Measurements from ENCODE around the gene ANO3. TPM values are rescaled to one million over a fixed set of nuclear protein-coding genes. Genes with fewer than 3 reads are reported as not detected.
"Not testable (repeated sequence)": the region's sequence is repeated elsewhere in the genome, so short reads cannot be mapped to it uniquely, and the experiment has no call there.

Gene ANO3
- not detected for total RNA-seq
- long read RNA-seq: 0 reads

DNA sequence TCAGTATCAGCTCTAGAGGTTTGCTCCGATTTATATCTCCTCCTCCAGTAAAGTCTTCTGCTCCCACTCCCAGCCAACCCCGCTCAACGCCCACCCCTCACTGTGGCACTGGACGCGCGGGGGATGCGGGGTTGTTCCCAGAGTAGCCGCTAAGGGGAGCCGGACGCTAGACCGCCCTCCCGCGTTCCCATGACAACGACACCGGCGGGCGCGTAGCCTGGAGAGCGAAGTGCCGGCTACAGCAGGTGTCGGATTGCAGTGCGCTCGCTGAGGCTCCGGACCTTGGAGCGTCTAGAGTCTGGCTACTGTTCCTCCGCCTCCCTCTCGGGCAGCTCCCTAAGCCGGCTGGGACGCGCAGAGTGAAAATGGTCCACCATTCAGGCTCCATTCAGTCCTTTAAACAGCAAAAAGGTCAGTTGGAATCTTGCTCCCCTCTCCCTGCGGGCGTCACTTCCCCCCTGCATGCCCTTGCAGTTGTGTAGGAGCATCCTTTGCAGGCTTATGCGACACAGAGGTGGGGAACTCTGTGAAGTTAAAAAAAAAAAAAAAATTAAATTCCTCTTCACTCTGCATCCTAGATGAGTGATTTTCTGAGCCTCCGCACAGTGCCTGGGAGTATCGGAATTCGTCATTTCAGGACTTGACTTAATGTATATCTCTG is at the start of gene ANO3:
ANO3 (plus strand) TSS at position 220 of the 661 bp plus-strand sequence; CDS start at position 366, 146 bp downstream.
- DNase-seq (ENCODE audit: low spot score): no peak
- intact Hi-C loops (cut with DNase I): no loop called here

DNA sequence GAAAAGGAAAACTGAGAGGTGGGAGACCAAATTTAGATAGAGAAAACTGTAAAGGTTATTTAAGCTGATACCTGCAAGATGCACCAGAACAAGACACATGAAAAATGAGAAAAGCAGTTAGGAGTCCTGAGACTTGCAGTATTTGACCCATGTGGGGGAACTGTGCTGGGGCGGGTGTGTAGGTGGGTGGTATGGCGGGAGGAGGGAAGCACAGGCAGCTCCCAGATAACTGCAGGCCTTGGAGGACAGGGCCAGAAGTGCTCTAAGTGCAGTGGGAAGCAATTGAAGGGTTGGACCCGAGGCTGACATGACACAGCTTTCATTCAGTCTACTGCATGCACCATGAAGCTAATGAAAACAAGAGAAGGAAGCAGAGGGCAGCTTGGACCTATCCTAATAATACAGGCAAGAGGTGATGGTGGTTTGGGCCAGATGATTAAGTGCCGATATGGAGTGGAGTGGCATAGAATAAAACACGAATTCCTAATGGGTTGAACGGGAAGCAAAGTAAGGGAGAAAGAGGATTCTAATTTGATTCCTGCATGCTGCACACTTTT is 48.0 kb upstream of the ANO3 start:
- intact Hi-C loops (cut with DNase I): no loop called here

DNA sequence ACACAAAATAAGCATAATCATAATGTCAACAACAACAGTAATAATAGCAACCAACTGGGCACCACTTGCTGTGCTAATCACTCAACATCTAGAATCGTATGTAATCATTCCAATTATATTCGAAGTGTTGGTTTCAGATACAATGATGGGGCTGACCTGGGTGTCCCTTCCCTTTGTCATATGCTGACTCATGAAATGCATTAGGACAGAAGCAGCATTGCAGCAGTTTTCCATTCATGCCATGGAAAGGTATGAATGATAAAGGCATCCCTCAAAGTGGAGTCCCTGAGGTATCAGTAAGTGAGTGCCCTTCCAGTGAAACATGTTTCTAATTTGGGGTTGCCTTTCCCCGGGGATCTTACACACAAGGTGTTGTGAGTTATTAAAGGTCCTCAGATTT is 46.3 kb upstream of the ANO3 start:
- intact Hi-C loops (cut with DNase I): no loop called here
- no peak for DNase-seq (ENCODE audit: low spot score)

More for the DNA sequence above, 48.0 kb upstream of the ANO3 start:
- DNase-seq (ENCODE audit: low spot score): no peak

DNA sequence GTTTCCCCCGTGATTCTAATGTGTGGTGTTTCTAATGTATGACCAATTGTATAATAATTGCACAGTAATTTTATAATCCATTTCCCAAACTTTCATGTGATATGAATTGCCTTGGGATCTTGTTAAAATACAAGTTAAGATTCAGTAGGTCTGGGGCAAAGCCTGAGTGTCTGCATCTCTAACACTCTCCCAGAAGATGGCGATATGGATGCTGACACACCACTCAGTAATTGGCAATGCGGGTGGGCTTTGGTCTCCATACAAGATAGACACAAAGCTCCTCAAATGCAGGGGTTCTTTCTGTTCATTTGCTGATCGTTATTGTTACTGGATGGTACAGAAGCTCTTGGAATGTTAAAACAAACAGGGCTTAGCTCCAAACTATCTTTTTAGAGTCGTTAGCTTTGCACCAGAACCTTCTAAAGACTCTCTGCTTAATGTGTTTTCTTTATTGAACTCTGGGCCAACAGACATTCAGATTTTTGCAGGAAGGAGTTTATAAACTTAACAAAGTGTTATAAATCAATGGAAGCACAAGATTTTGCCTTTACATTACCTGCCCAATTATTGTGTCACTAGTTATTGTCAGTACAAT is 45.4 kb upstream of the ANO3 start:
- intact Hi-C loops (cut with DNase I): no loop called here

DNA sequence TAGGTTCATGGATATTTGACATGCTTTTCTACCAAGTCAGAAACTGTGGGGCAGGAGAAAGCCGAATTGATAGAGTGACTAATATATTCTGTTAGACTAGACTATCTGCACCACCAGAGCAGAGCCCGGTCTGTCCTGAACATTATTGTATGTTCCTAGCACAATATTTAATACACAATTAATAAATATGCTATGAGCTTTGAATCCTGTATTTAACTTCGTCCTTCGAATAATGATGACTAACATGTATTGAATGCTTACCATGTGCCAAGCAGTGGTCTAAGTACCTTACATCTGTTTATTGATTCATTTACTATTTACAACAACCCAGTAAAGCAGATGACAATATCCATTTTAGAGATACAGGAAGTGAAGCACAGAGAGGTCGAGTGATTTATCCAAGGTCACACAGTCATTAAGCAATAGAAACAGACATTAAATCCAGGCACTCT is 44.8 kb upstream of the ANO3 start:
- no peak for DNase-seq (ENCODE audit: low spot score)
- intact Hi-C loops (cut with DNase I): no loop called here

More for the DNA sequence above, 45.4 kb upstream of the ANO3 start:
- no peak for DNase-seq (ENCODE audit: low spot score)

DNA sequence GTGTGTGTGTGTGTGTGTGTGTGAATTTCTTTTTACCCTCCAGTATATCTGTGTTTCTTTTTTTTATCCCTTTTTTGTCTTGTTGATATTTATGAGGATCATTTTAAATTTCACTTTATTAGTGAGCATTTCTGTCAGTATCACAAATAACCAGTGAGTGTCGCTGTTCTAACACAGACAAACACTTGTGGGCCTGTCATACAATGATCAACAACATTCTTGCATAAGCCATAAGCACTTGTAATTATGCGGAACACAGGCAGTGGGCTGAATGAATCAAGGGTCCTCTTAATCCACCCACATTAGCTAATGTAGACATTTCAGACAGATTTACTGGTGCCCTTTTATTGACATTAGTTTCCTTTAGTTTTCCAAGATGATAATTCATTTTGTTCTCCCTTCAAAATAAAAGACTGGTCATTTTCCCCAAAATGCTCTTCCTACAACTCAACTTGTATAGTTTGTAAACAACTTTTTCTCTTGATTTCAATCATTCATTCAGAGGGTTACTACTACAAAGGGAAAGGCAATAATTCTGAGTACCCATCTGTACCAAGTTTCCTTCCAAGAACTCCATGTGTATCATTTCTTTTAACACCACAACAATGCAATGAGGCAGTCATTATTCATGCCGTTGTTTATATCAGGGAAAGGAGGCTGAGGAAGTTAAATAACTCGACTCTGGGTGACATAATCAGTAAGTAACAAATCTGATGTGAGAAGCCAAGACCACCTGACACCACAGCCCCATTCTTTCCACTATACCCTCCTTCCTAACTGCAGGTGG is 34.5 kb upstream of the ANO3 start:
- DNase-seq (ENCODE audit: low spot score): no peak
- intact Hi-C loops (cut with DNase I): loop anchor here (5.0 kb wide), 2 partner anchors 355 to 860 kb away; no protein-coding TSS in a partner anchor

DNA sequence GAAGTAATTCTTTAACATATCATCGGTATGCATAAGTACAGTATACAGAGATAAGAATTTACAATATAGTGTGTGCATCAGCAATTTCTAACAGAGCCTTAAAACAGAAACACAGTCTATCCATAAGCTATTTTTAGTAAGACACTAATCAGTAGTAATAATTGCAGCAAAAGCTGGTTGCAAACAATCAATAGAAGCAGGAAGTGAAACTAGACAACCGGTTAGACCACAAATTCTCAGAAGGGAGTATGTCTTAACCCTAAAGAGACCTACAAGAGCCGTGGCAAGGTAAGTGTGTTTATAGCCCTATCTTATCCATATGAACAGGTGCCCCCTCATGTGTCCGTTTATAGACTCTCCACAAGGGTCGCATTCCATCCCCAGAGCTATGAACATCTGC is 15.6 kb upstream of the ANO3 start:
- intact Hi-C loops (cut with DNase I); DNase-seq (ENCODE audit: low spot score): not testable (repeated sequence)

DNA sequence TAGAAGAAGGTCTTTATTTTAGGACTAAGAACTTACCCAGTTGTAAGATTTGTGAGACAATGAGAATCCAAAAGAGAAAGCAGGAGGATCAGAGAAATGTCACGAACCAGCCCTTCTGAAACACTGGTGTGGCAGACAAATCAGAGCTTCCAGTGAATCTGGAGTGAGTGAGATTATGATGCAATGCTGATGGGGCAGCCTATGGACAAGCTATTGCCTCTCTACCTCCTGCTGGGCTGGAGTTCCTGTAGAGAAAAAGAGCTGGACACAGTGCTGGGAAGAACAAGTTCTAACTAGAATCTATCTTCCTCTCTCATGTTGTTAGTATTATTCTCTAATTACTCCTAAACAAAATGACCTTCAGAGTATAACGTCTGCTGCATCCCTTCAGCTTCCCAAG is 12.0 kb upstream of the ANO3 start:
- DNase-seq (ENCODE audit: low spot score): no peak
- intact Hi-C loops (cut with DNase I): no loop called here

DNA sequence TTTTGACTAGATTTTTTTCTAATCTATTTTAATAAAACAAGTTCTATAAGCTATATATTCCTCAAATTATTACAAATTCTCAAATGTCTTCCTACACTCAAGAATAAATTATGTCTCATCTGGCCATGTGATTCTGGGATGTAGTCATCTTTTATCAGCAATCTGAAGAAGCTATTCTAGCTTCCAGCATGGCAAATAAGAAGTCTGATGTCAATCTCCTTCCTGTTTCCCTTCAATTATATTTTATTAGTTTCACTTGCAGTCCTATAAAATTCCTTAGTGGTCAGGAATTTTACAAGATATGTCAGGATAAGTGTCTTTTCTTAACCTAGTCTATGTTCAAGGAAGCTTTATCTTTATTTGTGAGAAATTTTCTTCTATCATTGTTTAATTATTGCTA is 10.4 kb upstream of the ANO3 start:
- DNase-seq (ENCODE audit: low spot score): no peak
- intact Hi-C loops (cut with DNase I): no loop called here

DNA sequence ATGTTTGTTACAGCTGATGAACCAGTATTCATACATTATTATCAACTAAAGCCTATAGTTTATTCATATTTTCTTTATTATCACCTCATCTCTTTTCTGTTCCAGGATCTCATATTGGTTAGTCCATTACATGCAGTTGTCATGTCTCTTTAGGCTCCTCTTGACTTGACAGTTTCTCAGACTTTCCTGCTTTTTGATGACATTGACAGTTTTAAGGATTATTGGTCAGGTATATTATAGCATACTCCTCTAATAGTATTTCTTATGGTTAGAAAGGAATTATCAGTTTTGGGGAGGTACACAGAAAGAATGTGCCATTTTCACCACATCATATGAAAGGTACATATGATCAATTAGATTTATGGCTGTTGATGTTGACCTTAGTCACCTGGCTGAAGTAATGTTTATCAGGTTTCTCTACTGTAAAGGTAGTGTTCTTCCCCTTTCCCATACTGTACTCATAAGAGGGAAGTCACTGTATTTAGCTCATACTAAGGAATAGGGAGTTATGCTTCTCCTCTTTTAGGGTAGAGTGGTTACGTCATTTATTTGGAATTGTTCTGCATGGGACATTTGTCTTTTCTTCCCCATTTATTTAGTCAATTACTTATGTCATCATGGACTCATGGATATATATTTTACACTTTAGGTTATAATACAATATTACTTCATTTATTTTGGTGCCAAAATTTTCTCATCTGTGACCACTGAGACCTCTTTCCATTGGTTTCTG is 9.4 kb upstream of the ANO3 start:
- intact Hi-C loops (cut with DNase I): no loop called here
- no peak for DNase-seq (ENCODE audit: low spot score)

DNA sequence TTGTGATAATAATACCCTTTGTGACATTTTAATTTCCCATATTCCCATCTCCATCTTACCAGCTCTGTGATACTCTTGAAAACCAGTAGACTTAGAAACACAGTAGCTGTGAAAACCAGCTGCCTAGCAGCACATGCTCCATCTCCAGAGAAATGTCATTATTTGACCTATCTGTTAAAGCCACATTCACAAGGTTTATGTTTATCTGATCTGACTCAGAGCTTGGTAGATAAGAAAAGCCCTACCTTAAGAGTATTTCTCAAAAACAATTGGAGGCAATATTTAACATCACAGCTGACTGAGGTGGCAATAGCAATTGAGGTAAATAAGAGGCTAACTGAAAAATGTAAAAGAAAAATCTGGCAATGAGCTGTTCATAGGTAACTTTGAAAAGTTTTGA is 8.1 kb upstream of the ANO3 start:
- intact Hi-C loops (cut with DNase I): no loop called here
- no peak for DNase-seq (ENCODE audit: low spot score)

DNA sequence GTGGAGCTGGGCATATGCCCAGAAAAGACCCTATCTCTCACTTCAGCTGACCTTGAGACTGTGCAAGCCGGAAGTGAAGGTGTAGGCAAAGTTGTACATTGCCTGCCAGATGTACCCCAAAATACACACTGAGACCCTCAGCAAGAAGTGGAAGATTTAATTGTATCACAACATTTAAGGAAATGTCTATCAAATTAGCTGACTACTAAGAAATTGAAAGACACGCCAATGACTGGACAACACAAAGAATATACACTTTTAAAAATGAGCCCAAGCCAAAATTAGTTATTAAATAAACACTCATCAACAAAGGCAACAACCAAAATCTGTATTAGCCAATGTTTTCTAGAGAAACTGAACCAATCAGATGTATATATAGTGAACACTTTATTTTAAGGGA is 7.7 kb upstream of the ANO3 start:
- DNase-seq (ENCODE audit: low spot score): no peak
- intact Hi-C loops (cut with DNase I): no loop called here

DNA sequence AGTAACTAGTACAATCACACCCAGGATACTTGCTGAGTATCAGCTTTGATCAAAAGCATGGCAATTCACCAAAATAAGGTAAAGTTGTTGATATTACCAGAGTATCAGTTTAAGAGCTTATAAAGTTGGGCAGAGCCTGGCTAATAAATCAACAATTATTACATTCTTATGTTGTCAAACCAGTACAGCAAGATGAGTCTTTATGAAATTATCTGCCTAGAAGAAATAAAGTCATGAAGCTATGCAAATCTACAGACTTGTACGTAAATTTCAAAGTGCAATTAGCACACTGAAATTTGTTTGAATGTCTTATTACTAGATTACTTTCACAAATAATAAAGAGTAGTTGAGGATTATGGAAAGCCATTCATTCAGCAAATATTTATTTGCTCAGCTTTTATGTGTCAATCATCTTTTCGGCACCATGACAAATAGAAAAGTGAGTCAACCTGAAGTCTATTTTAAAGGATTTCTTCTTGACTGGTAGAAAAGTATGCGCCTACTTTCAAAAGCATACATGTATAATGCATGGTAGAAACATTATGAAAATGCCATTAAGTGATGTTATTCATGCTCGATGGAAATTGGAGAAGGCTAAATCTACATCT is 5.0 kb upstream of the ANO3 start:
- intact Hi-C loops (cut with DNase I): no loop called here
- no peak for DNase-seq (ENCODE audit: low spot score)

DNA sequence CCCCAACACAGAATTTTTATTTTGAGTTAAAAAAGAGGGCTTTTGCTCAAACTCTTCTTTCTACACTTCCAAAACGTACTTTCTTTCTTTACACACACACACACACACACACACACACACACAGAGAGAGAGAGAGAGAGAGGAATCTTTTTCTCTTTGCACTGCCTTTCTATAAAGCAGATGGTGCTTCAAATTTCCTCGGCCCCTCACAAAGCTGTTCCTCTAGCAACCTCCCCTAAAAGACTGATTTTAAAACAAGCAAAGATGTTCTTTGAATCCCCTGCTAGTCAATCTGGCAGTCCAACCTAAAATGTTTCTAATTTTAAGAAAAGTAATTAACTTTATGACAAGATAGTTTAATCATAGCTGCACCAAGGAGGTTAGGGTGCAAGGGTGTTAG is 2.7 kb upstream of the ANO3 start:
- no peak for DNase-seq (ENCODE audit: low spot score)
- intact Hi-C loops (cut with DNase I): no loop called here

DNA sequence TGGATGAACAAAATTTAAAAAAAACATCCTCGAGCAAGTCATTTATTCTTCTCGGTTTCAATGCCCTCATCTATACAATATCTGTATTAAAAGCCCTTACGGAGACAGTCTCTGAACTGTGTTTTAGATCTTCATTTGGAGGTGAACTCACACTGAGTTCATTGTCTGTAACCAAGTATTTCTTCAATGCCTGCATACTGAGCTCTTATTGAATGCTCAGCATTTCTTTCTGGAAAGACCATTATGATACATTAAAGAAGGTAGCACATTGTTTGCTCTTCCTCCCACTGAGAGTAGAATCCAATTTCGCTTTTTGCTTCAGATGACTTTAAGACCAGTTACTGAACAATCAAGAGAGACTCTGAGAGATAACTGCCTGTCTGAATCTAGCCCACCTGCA is 1.7 kb upstream of the ANO3 start:
- DNase-seq (ENCODE audit: low spot score): no peak
- intact Hi-C loops (cut with DNase I): no loop called here

DNA sequence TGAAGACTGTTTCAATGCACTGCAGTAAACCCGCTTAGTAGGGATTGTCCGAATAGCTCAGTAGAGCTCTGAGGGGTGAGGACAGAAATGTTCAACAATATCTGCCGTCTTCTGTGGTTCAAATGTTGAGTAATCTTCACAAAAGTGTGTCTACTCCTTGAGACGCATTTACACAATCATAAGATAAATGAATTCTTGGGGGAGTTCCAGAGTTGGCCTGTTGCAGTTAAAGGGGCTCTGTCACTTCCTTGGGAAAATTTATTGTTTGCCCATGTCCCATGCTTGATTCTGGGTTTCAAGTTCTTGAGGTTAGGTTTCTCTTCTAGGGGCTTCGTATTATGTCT is 614 bp downstream of the ANO3 start:
- intact Hi-C loops (cut with DNase I): no loop called here
- no peak for DNase-seq (ENCODE audit: low spot score)

DNA sequence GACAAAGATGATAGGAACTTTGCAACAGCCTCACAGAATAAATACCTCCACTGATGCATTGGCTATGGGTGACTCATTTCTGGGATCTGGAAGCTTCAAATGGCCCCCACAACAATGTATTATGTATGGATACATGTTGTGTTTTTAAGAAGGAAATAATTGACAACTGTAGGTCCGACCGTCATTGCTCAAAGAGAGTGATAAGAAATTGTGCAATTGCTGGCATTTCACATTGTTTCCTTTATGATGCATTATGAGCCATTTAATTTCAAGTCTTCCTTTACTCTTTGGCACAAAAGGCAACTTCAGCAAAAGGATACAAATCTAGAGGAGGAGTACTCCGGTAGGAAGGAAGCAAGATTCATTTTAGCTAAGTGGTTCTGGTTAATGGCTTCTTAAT is 2.0 kb downstream of the ANO3 start:
- no peak for DNase-seq (ENCODE audit: low spot score)
- intact Hi-C loops (cut with DNase I): no loop called here

DNA sequence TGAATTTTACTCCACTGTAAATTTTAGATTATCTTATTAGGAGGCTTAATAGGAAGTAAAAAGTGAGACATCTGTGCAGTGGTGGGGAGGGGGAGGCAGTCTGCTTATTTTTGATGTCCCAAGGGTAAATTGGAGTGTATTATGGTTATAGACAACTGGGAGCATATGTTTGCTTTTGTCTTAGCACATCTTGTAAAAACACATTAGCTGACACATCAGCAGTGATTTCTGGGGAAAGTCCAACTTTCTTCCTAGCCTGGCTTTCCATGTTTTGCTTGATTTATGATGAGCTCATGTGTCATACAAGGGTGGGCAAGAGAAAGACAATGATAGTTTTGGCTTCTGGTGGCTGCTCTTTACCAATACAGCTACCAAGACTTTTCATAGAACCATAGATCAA is 4.0 kb downstream of the ANO3 start:
- no peak for DNase-seq (ENCODE audit: low spot score)
- intact Hi-C loops (cut with DNase I): no loop called here

DNA sequence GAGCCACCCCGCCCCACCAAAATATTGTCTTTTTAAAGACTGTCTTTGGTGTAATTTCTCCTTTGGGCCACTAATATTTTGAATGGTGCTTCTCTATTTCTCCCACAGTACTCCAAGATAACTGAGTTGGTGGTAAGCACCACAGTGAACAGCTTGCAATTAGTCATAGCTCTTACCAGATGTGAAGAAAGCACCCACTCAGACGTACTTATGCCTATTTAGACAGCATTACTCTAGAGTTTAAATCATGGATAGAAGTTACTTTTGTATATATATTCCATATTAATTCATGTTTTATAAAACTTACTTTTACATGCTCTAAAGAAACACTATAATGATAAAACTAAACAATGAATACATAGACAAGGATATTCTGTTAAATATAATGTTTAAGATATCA is 12.7 kb downstream of the ANO3 start:
- intact Hi-C loops (cut with DNase I): no loop called here
- DNase-seq (ENCODE audit: low spot score): no peak

DNA sequence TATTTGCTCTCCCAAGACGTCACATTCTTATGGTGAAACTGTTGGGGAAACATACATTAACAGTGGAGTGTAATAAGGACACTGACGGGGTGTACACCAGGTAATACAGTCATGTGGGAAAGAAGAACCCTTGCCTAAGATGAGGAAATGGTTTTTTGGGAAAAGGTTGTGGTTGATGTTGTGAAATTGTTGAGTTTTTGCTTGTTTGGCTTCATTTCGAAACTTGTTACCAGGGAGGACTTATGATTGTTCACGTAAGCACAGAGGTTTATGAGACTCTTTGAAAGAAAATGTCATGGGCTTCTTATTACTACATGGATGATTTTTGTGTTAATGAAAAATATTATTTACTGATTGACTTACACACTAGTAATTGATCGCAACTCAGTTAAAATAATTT is 16.8 kb downstream of the ANO3 start:
- no peak for DNase-seq (ENCODE audit: low spot score)

More for the DNA sequence above, 16.8 kb downstream of the ANO3 start:
- intact Hi-C loops (cut with DNase I): no loop called here

All from cardiac septum (tissue), 1 donor.